Brain microvascular endothelial cell (primary cell): Measurements from ENCODE around the gene ESYT2.

Experiments
- DNase-seq: peaks from one replicate; pipeline ENCODE4 v3.0.0-alpha.2; 2020
- H3K27ac ChIP-seq: fragments of 250-450 bp; sonication (Bioruptor Pico); 2 replicates; pipeline ENCODE4 v1.5.1; 2020; ENCODE audit warnings: mild to moderate bottlenecking, moderate library complexity
- H3K27me3 ChIP-seq: fragments of 250-450 bp; sonication (Bioruptor Pico); replicated peaks from 2 replicates; pipeline ENCODE4 v1.5.1; 2020; ENCODE audit warnings: mild to moderate bottlenecking
- H3K36me3 ChIP-seq: fragments of 250-450 bp; sonication (Bioruptor Pico); replicated peaks from 2 replicates; pipeline ENCODE4 v1.5.1; 2020; ENCODE audit warnings: mild to moderate bottlenecking
- H3K4me3 ChIP-seq: 2 replicates; pipeline ENCODE4 v1.5.1; 2011; ENCODE audit warnings: low read depth, mild to moderate bottlenecking, control low read depth, low read length, moderate library complexity
- CTCF ChIP-seq: IDR thresholded peaks from 2 replicates; pipeline ENCODE4 v1.5.1; 2011; ENCODE audit warnings: low read depth, mild to moderate bottlenecking, moderate library complexity, low read length, control low read depth, inconsistent platforms; ENCODE audit errors: missing control alignments
- in situ Hi-C: cut with HindIII; loops from 2 replicates; pipeline ENCODE4 v1.10.0; 2017; ENCODE audit warnings: low sequenced_read_pairs, low pct_ligation_motif_present

The ESYT2 gene

GRCh38 chr7:158740657-158741293 lies 88.5 kb downstream of the ESYT2 start:
- no peaks in the 10 kb centered on the region for H3K27me3 ChIP-seq
- peak; percentile 87 for DNase-seq
- H3K36me3 ChIP-seq: peaks cover 39% of the 10 kb centered on the region
- peak; percentile 34 for TF ChIP-seq CTCF
- in situ Hi-C loops: no loop called here
- no peak overlapping the region for H3K4me3 ChIP-seq
- H3K27ac ChIP-seq: peak overlapping the region; percentile 87

GRCh38 chr7:158740013-158740656 lies 89.2 kb downstream of the ESYT2 start:
- peaks cover 39% of the 10 kb centered on the region for H3K36me3 ChIP-seq
- in situ Hi-C loops: no loop called here

GRCh38 chr7:158738841-158739240 lies 90.5 kb downstream of the ESYT2 start:
- TF ChIP-seq CTCF: no peak
- DNase-seq: no peak
- peaks cover 44% of the 10 kb centered on the region for H3K36me3 ChIP-seq
- no peak overlapping the region for H3K4me3 ChIP-seq
- H3K27ac ChIP-seq: no peak overlapping the region
- in situ Hi-C loops: no loop called here
- no peaks in the 10 kb centered on the region for H3K27me3 ChIP-seq

More at GRCh38 chr7:158740013-158740656, 89.2 kb downstream of the ESYT2 start:
- Histone ChIP-seq H3K4me3 (no peak overlapping the region), H3K27me3 (no peaks in the 10 kb centered on the region), H3K27ac (peak overlapping the region; percentile 87)
- DNase-seq: peak; percentile 84
- TF ChIP-seq CTCF: peak; percentile 11

- no peak for DNase-seq
- Histone ChIP-seq H3K4me3 (no peak overlapping the region), H3K27me3 (no peaks in the 10 kb centered on the region), H3K36me3 (peaks cover 41% of the 10 kb centered on the region), H3K27ac (no peak overlapping the region)
- TF ChIP-seq CTCF: no peak
- in situ Hi-C loops: no loop called here
These were observed 92.1 kb downstream of the ESYT2 start for GRCh38 chr7:158737064-158737695.

GRCh38 chr7:158735935-158736334 lies 93.4 kb downstream of the ESYT2 start:
- peaks cover 32% of the 10 kb centered on the region for H3K36me3 ChIP-seq
- no peak for TF ChIP-seq CTCF
- in situ Hi-C loops: no loop called here
- H3K4me3 ChIP-seq: no peak overlapping the region
- no peak for DNase-seq
- no peak overlapping the region for H3K27ac ChIP-seq
- H3K27me3 ChIP-seq: no peaks in the 10 kb centered on the region
